Measurements from ENCODE around the gene C2orf68. TPM values are rescaled to one million over a fixed set of nuclear protein-coding genes. Genes with fewer than 3 reads are reported as not detected.
A peak's percentile ranks its signal among the peaks of the same experiment; 100 is the strongest.

Gene C2orf68
- total and polyA plus RNA-seq, 12 donors, result 11.7 to 48.9 (median 27.5) TPM

GRCh38 chr2:85600951-85601770 lies 10.7 kb downstream of the C2orf68 start:
- intact Hi-C loops (cut with DNase I), result no loop called here
- Histone ChIP-seq H3K9me3 (replicated peaks in 1 of 3) (no peaks in the 10 kb centered on the region), H3K4me1 (replicated peaks in 1 of 2) (peaks cover 21 to 40% of the 10 kb centered on the region in 2 donors), H3K27me3 (no peaks in the 10 kb centered on the region), H3K4me3 (peak overlapping the region in 1 of 4 donors; percentile 89), H3K36me3 (replicated peaks in 1 of 2) (peaks cover 0 to 40% of the 10 kb centered on the region in 2 donors), H3K27ac (peak overlapping the region in 4 of 5 donors; percentile 71 to 96 (median 88))
- TF ChIP-seq POLR2A (IDR thresholded peaks at IDR 0.05) (no peak), CTCF (IDR thresholded peaks at IDR 0.05) (peak in 1 of 6 experiments; percentile 10)
- WGBS, 4 donors, result 71 to 85% (median 76%) methylated on average over 3 to 6 of the region's 6 CpGs
- no peak for DNase-seq

- Histone ChIP-seq H3K27me3 (no peaks in the 10 kb centered on the region), H3K4me3 (no peak overlapping the region), H3K27ac (no peak overlapping the region), H3K36me3 (replicated peaks in 1 of 2) (peaks cover 0 to 40% of the 10 kb centered on the region in 2 donors), H3K4me1 (replicated peaks in 1 of 2) (peaks cover 22 to 39% of the 10 kb centered on the region in 2 donors), H3K9me3 (replicated peaks in 1 of 3) (no peaks in the 10 kb centered on the region)
- intact Hi-C loops (cut with DNase I), result no loop called here
- no peak for DNase-seq
- TF ChIP-seq POLR2A (IDR thresholded peaks at IDR 0.05), result no peak
- TF ChIP-seq CTCF (IDR thresholded peaks at IDR 0.05), result no peak
- 82 to 91% (median 85%) methylated on average over 3 of the region's 3 CpGs; no CpG with 5 or more reads in 1 of the 4 donors for WGBS, 4 donors
These were observed 11.7 kb downstream of the C2orf68 start for GRCh38 chr2:85600235-85600575.

- peaks cover 0 to 40% of the 10 kb centered on the region in 2 donors for H3K36me3 ChIP-seq (replicated peaks in 1 of 2)
- H3K27ac ChIP-seq, result no peak overlapping the region
- H3K4me3 ChIP-seq, result no peak overlapping the region
- H3K4me1 ChIP-seq (replicated peaks in 1 of 2), result peaks cover 26 to 37% of the 10 kb centered on the region in 2 donors
- no peak for DNase-seq
- H3K9me3 ChIP-seq (replicated peaks in 1 of 3), result no peaks in the 10 kb centered on the region
- WGBS, 4 donors, result 63 to 77% (median 75%) methylated on average over 10 to 17 of the region's 17 CpGs
- intact Hi-C loops (cut with DNase I), result no loop called here
- TF ChIP-seq POLR2A (IDR thresholded peaks at IDR 0.05) (no peak), CTCF (IDR thresholded peaks at IDR 0.05) (no peak)
- H3K27me3 ChIP-seq, result no peaks in the 10 kb centered on the region
These were observed 12.2 kb downstream of the C2orf68 start for GRCh38 chr2:85599468-85600234.

- H3K4me3 ChIP-seq, result no peak overlapping the region
- H3K27ac ChIP-seq, result no peak overlapping the region
- H3K27me3 ChIP-seq, result no peaks in the 10 kb centered on the region
- no peaks in the 10 kb centered on the region for H3K9me3 ChIP-seq (replicated peaks in 1 of 3)
- DNase-seq, result no peak
- WGBS, 4 donors, result 66 to 83% (median 73%) methylated on average over 11 to 14 of the region's 14 CpGs
- peaks cover 0 to 40% of the 10 kb centered on the region in 2 donors for H3K36me3 ChIP-seq (replicated peaks in 1 of 2)
- no peak for TF ChIP-seq POLR2A (IDR thresholded peaks at IDR 0.05)
- TF ChIP-seq CTCF (IDR thresholded peaks at IDR 0.05), result no peak
- peaks cover 23 to 33% of the 10 kb centered on the region in 2 donors for H3K4me1 ChIP-seq (replicated peaks in 1 of 2)
- intact Hi-C loops (cut with DNase I), result no loop called here
These were observed 13.1 kb downstream of the C2orf68 start for GRCh38 chr2:85598594-85599340.

Measured in adrenal gland (tissue), 12 donors.